HG03066 (cell line): ENCODE results near the gene TRPM2.

ENCODE experiments used
- ATAC-seq: cut with Tn5 transposase; IDR thresholded peaks from one replicate; pipeline ENCODE4 v1.9.1; 2021; ENCODE audit warnings: low read depth; ENCODE audit not compliant: unreplicated experiment

Gene TRPM2

GRCh38 chr21:44370786-44371410 lies 17.5 kb downstream of the TRPM2 start:
- ATAC-seq = no peak

GRCh38 chr21:44371596-44371995 lies 18.2 kb downstream of the TRPM2 start:
- ATAC-seq = no peak

GRCh38 chr21:44372616-44373015 lies 19.2 kb downstream of the TRPM2 start:
- ATAC-seq = no peak

- no peak for ATAC-seq
These were observed 21.3 kb downstream of the TRPM2 start for GRCh38 chr21:44374601-44375280.

- ATAC-seq = no peak
These were observed 21.8 kb downstream of the TRPM2 start for GRCh38 chr21:44375281-44375651.

GRCh38 chr21:44375761-44376241 lies 22.4 kb downstream of the TRPM2 start:
- ATAC-seq = no peak

GRCh38 chr21:44376606-44377005 lies 23.2 kb downstream of the TRPM2 start:
- no peak for ATAC-seq

GRCh38 chr21:44377201-44377921 lies 23.9 kb downstream of the TRPM2 start:
- ATAC-seq = no peak

- no peak for ATAC-seq
These were observed 24.7 kb downstream of the TRPM2 start for GRCh38 chr21:44377922-44378645.

GRCh38 chr21:44378646-44379514 lies 25.5 kb downstream of the TRPM2 start:
- no peak for ATAC-seq

GRCh38 chr21:44379515-44379848 lies 26.1 kb downstream of the TRPM2 start:
- ATAC-seq = no peak

- ATAC-seq = no peak
These were observed 26.8 kb downstream of the TRPM2 start for GRCh38 chr21:44379991-44380865.

- no peak for ATAC-seq
These were observed 27.5 kb downstream of the TRPM2 start for GRCh38 chr21:44380876-44381275.

GRCh38 chr21:44381874-44382273 lies 28.5 kb downstream of the TRPM2 start:
- no peak for ATAC-seq

- ATAC-seq = no peak
These were observed 29.1 kb downstream of the TRPM2 start for GRCh38 chr21:44382536-44382935.

- ATAC-seq = no peak
These were observed 29.8 kb downstream of the TRPM2 start for GRCh38 chr21:44383216-44383615.

- no peak for ATAC-seq
These were observed 31.5 kb downstream of the TRPM2 start for GRCh38 chr21:44384968-44385367.

- no peak for ATAC-seq
These were observed 35.9 kb downstream of the TRPM2 start for GRCh38 chr21:44389335-44389734.

GRCh38 chr21:44390886-44391285 lies 37.5 kb downstream of the TRPM2 start:
- no peak for ATAC-seq
